ENCODE data around the gene DNA2.
A peak's percentile ranks its signal among the peaks of the same experiment; 100 is the strongest.
"Not testable (repeated sequence)": the region's sequence is repeated elsewhere in the genome, so short reads cannot be mapped to it uniquely, and the experiment has no call there.

Gene DNA2

GRCh38 chr10:68471586-68472408 is at the start of gene DNA2:
Gene DNA2, minus strand, starts transcription at chr10:68471973. Its CDS starts 109 bp downstream, at chr10:68471864.
- Histone ChIP-seq H3K4me3 (peak within 1 kb of the TSS; percentile 63 to 91 (median 79)), H3K36me3 (peaks cover 0 to 31% (median 28%) of the 10 kb centered on the region in 11 experiments; a peak in 19 of 22 replicates)
- no peak for TF ChIP-seq Cebpa-rat (IDR thresholded peaks at IDR 0.05)

GRCh38 chr10:68518609-68519008 is 46.8 kb upstream of the DNA2 start:
- H3K27ac ChIP-seq; H3K4me1 ChIP-seq; H3K9me3 ChIP-seq (replicated peaks in 1 of 11); H3K4me2 ChIP-seq; H3K9ac ChIP-seq; H3K27me3 ChIP-seq; H3K4me3 ChIP-seq: not testable (repeated sequence)
- Histone ChIP-seq H4K20me1 (peaks cover 0 to 12% (median 0%) of the 10 kb centered on the region in 11 experiments; a peak in 1 of 22 replicates), H3K36me3 (peaks cover 22 to 66% (median 40%) of the 10 kb centered on the region in 11 experiments; a peak in 19 of 22 replicates)

More at GRCh38 chr10:68471586-68472408, at the start of gene DNA2:
- H3K9me3 ChIP-seq (replicated peaks in 1 of 11): no peaks in the 10 kb centered on the region
- H4K20me1 ChIP-seq: 0 out of 22 replicates have a peak, but pooled peaks cover 0 to 5% (median 0%) of the 10 kb centered on the region in 11 experiments
- peak within 1 kb of the TSS in 9 of 11 experiments; percentile 66 to 93 (median 86); a peak in 18 of 22 replicates for H3K27ac ChIP-seq
- peak within 1 kb of the TSS; percentile 79 to 93 (median 90) for H3K4me2 ChIP-seq
- no peaks in the 10 kb centered on the region for H3K27me3 ChIP-seq
- peak within 1 kb of the TSS; percentile 61 to 96 (median 86) for H3K9ac ChIP-seq
- peaks cover 24 to 36% (median 29%) of the 10 kb centered on the region in 10 experiments for H3K4me1 ChIP-seq

- no peaks in the 10 kb centered on the region for H3K27me3 ChIP-seq
- no peak overlapping the region for H3K4me3 ChIP-seq
- no peaks in the 10 kb centered on the region for H3K4me1 ChIP-seq
- H3K9ac ChIP-seq: no peak overlapping the region
- no peak overlapping the region for H3K27ac ChIP-seq
- H4K20me1 ChIP-seq: peaks cover 0 to 9% (median 0%) of the 10 kb centered on the region in 11 experiments; a peak in 1 of 22 replicates
- no peak overlapping the region for H3K4me2 ChIP-seq
- no peaks in the 10 kb centered on the region for H3K9me3 ChIP-seq (replicated peaks in 1 of 11)
- no peak for TF ChIP-seq Cebpa-rat (IDR thresholded peaks at IDR 0.05)
- H3K36me3 ChIP-seq: peaks cover 22 to 71% (median 51%) of the 10 kb centered on the region in 11 experiments; a peak in 20 of 22 replicates
Measured at GRCh38 chr10:68517188-68517587, 45.4 kb upstream of the DNA2 start.

GRCh38 chr10:68516766-68517165 is 45.0 kb upstream of the DNA2 start:
- Histone ChIP-seq H3K9ac (no peak overlapping the region), H3K27ac (no peak overlapping the region), H3K36me3 (peaks cover 22 to 75% (median 46%) of the 10 kb centered on the region in 11 experiments; a peak in 20 of 22 replicates), H3K9me3 (replicated peaks in 1 of 11) (no peaks in the 10 kb centered on the region), H3K4me3 (no peak overlapping the region), H4K20me1 (peaks cover 0 to 9% (median 0%) of the 10 kb centered on the region in 11 experiments; a peak in 1 of 22 replicates), H3K4me2 (no peak overlapping the region), H3K27me3 (no peaks in the 10 kb centered on the region), H3K4me1 (no peaks in the 10 kb centered on the region)
- TF ChIP-seq Cebpa-rat (IDR thresholded peaks at IDR 0.05): no peak

- H4K20me1 ChIP-seq; H3K4me2 ChIP-seq; H3K27me3 ChIP-seq; H3K4me3 ChIP-seq; H3K27ac ChIP-seq; H3K9ac ChIP-seq; H3K9me3 ChIP-seq (replicated peaks in 1 of 11); H3K4me1 ChIP-seq: not testable (repeated sequence)
- H3K36me3 ChIP-seq: peaks cover 22 to 79% (median 45%) of the 10 kb centered on the region in 11 experiments; a peak in 20 of 22 replicates
Measured at GRCh38 chr10:68516216-68516615, 44.4 kb upstream of the DNA2 start.

GRCh38 chr10:68508090-68508489 is 36.3 kb upstream of the DNA2 start:
- Histone ChIP-seq H3K4me3 (no peak overlapping the region), H3K4me1 (no peaks in the 10 kb centered on the region; a peak in 1 of 20 replicates), H4K20me1 (no peaks in the 10 kb centered on the region), H3K9ac (no peak overlapping the region), H3K9me3 (replicated peaks in 1 of 11) (no peaks in the 10 kb centered on the region), H3K27me3 (no peaks in the 10 kb centered on the region), H3K27ac (no peak overlapping the region), H3K4me2 (no peak overlapping the region), H3K36me3 (peaks cover 21 to 63% (median 34%) of the 10 kb centered on the region in 11 experiments; a peak in 20 of 22 replicates)
- no peak for TF ChIP-seq Cebpa-rat (IDR thresholded peaks at IDR 0.05)

- Histone ChIP-seq H3K27me3 (no peaks in the 10 kb centered on the region), H3K4me1 (no peaks in the 10 kb centered on the region; a peak in 1 of 20 replicates), H3K9ac (no peak overlapping the region), H3K27ac (no peak overlapping the region), H4K20me1 (no peaks in the 10 kb centered on the region), H3K4me2 (no peak overlapping the region), H3K9me3 (replicated peaks in 1 of 11) (no peaks in the 10 kb centered on the region), H3K4me3 (no peak overlapping the region), H3K36me3 (peaks cover 20 to 61% (median 31%) of the 10 kb centered on the region in 11 experiments; a peak in 20 of 22 replicates)
- TF ChIP-seq Cebpa-rat (IDR thresholded peaks at IDR 0.05): no peak
Measured at GRCh38 chr10:68506411-68506810, 34.6 kb upstream of the DNA2 start.

- no peaks in the 10 kb centered on the region for H3K27me3 ChIP-seq
- H3K4me1 ChIP-seq: no peaks in the 10 kb centered on the region; a peak in 1 of 20 replicates
- no peak overlapping the region for H3K4me3 ChIP-seq
- H3K4me2 ChIP-seq: no peak overlapping the region
- peaks cover 45 to 79% (median 55%) of the 10 kb centered on the region in 11 experiments for H3K36me3 ChIP-seq
- no peaks in the 10 kb centered on the region for H4K20me1 ChIP-seq
- no peaks in the 10 kb centered on the region for H3K9me3 ChIP-seq (replicated peaks in 1 of 11)
- TF ChIP-seq Cebpa-rat (IDR thresholded peaks at IDR 0.05): no peak
- no peak overlapping the region for H3K27ac ChIP-seq
- H3K9ac ChIP-seq: no peak overlapping the region
Measured at GRCh38 chr10:68502846-68503245, 31.1 kb upstream of the DNA2 start.

GRCh38 chr10:68501691-68502090 is 29.9 kb upstream of the DNA2 start:
- TF ChIP-seq Cebpa-rat (IDR thresholded peaks at IDR 0.05): no peak
- Histone ChIP-seq H3K36me3 (peaks cover 45 to 89% (median 65%) of the 10 kb centered on the region in 11 experiments), H3K4me1 (peaks cover 0 to 10% (median 0%) of the 10 kb centered on the region in 10 experiments; a peak in 3 of 20 replicates), H3K4me3 (no peak overlapping the region), H3K9me3 (replicated peaks in 1 of 11) (no peaks in the 10 kb centered on the region), H3K27ac (no peak overlapping the region), H4K20me1 (no peaks in the 10 kb centered on the region), H3K9ac (no peak overlapping the region), H3K4me2 (no peak overlapping the region), H3K27me3 (no peaks in the 10 kb centered on the region)

Measured in BLaER1 treated with 17β-estradiol and CSF1 and Interleukin-3, amounts not matched to agents 10 nM and 100 nM (cell line).